HG03342 (cell line): Measurements from ENCODE around the gene FGFR4.

ENCODE experiments used
- ATAC-seq: cut with Tn5 transposase; IDR thresholded peaks from one replicate; pipeline ENCODE4 v1.9.1; 2021; ENCODE audit warnings: mild to moderate bottlenecking, moderate library complexity; ENCODE audit not compliant: unreplicated experiment

Gene FGFR4

DNA sequence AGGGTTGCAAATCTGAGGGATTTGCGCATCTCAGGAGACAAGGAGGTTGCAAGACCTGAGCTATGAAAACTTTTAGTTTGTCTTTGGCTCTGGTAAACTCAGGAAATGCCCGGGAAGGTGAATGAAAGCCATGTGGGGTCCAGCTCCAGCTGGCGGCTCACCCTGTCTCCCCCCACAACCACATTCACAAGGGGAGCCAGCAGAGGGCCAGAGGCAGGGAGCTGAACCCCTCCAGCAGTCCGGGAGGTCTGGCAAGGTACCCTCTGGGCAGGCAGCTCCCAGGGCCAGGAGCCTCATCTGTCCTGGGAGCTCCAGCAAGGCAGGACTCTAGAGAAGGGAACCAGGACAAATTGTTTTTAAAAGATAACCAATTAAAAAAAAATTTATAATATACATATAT, 2.5 kb upstream of the FGFR4 start:
- ATAC-seq: no peak

DNA sequence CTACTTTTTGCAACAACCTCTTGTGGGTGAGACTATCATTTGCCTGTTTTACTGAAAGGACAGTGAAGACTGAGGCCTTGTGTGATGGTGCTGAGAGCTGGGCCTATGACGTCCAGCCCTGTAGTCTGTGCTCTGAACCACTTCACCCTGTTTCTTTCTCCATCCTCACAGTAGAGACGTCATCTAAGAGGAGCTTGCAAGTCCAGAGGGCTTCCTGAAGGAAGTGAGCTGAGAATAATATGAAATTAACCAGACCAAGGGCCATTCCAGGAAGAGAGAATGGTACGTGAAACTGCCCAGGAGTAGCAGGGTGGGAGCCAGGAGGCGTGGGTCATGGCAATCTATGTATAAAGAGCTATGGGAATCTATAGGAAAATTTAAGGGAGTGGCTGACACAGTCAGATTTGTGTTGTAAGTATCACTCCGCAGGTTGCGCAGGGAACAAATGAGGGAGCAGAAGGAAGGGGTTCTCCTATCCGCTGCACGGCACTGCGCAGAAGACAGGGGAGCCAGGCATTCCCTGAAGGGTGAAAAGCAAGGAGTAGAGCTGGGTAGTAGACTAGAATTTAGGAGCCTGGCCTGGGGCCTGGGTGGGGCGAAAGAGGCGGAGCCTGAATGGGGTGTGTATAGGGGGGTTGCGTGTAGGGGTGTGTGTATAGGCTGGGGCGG, 596 bp upstream of the FGFR4 start:
- ATAC-seq: no peak

DNA sequence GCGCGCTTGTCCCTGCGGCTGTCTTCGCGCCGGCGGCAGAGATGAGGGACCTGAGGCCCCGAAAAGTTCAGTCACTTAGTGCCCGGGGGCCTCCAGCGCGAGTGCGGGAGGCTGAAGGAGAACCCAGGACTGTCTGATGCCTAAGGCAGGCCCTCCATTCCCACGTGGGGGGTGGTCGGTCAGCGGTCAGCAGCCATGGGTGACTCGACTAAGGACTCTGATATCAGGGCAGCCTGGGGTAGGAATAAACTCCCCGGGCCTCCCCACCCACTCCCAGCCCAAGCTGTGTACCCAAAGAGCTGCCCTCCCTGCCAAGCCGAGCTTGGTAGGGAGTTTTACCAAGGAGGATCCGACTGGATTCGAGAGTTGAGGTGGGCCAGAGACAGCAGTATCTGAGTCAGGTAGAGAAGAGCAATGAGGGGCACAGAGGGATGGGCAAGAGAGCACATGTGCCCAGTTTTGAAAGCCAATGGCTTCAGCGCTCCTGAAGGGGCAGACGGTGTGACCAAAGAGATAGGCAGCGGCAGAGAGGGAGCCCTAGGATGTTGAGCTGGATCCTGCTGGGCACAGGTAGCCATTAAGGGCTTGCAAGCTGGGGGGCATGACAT, 787 bp downstream of the FGFR4 start:
- no peak for ATAC-seq

DNA sequence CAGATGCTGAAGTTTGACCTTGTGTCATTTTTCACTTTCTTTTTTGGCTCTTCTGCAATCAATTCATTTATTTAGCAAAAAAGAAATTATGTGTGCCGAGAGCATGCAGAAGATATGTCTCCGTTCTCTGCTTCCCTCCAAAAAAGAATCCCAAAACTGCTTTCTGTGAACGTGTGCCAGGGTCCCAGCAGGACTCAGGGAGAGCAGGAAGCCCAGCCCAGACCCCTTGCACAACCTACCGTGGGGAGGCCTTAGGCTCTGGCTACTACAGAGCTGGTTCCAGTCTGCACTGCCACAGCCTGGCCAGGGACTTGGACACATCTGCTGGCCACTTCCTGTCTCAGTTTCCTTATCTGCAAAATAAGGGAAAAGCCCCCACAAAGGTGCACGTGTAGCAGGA, 2.4 kb downstream of the FGFR4 start:
- no peak for ATAC-seq

DNA sequence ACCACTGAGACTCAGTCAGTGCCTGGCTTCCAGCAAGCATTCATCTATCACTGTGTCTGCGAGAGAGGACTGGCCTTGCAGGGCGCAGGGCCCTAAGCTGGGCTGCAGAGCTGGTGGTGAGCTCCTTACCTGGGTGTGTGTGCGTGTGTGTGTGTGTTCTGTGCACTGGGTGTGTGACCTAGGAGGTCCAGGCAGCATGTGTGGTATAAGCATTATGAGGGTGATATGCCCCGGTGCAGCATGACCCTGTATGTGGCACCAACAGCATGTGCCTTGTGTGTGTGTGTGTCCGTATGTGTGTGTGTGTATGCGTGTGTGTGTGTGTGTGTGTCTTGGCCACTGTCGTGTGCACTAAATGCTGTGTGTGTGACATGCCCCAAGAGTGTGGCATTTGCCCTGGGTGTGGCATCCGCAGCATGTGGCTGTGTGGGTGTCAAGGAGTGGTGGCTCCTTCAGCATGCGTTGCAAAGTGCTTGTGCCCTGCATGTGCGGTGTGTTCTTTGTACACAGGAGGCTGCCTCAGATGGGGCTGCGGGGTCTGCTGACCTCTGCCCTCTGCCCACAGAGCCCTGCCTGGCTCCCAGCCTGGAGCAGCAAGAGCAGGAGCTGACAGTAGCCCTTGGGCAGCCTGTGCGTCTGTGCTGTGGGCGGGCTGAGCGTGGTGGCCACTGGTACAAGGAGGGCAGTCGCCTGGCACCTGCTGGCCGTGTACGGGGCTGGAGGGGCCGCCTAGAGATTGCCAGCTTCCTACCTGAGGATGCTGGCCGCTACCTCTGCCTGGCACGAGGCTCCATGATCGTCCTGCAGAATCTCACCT, 3.3 kb downstream of the FGFR4 start:
- ATAC-seq: no peak

DNA sequence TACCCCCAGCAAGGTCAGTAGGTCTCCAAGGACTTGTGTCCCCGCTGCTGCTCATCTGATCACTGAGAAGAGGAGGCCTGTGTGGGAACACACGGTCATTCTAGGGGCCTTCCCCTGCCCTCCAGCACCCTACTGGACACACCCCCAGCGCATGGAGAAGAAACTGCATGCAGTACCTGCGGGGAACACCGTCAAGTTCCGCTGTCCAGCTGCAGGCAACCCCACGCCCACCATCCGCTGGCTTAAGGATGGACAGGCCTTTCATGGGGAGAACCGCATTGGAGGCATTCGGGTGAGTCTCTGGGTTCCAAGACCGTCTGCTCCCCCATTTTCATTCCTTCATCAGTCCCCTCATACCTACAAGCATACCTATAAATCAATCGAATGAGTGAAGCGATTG, 4.1 kb downstream of the FGFR4 start:
- ATAC-seq: no peak

DNA sequence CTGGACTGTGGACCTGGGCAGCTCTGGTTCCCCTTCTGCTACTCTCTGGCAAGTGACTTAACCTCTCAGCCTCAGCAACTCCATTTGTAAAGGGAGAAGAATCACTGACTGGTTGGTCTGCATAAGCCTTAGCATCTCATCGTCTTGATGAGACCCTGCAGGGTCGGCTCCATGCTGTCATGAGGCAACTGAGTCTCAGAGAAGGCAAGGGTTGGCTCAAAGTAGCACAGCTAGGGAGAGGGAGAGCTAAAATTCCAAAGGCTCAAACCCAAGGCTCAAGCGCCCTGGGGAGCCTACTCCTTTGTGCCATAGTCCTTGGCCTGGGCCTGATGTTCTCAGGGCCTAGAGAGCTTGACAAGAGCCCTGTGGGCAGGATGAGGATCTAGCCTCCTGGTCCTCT, 4.5 kb downstream of the FGFR4 start:
- no peak for ATAC-seq

DNA sequence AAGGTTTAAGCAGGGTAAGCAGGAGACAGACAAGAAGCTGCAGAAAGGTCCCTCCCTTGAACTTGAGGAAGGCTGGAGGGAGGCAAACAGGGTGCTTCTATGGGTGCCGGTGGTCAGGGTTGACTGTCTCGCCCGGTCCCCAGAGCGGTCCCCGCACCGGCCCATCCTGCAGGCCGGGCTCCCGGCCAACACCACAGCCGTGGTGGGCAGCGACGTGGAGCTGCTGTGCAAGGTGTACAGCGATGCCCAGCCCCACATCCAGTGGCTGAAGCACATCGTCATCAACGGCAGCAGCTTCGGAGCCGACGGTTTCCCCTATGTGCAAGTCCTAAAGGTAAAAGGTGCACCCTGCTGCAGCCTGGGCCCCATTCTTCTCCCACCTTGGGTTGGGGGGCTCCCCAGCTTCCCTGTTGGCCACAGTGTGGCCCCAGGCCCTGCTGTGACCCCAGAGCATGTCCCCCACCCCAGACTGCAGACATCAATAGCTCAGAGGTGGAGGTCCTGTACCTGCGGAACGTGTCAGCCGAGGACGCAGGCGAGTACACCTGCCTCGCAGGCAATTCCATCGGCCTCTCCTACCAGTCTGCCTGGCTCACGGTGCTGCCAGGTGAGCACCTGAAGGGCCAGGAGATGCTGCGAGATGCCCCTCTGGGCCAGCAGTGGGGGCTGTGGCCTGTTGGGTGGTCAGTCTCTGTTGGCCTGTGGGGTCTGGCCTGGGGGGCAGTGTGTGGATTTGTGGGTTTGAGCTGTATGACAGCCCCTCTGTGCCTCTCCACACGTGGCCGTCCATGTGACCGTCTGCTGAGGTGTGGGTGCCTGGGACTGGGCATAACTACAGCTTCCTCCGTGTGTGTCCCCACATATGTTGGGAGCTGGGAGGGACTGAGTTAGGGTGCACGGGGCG, 5.7 kb downstream of the FGFR4 start:
- no peak for ATAC-seq

DNA sequence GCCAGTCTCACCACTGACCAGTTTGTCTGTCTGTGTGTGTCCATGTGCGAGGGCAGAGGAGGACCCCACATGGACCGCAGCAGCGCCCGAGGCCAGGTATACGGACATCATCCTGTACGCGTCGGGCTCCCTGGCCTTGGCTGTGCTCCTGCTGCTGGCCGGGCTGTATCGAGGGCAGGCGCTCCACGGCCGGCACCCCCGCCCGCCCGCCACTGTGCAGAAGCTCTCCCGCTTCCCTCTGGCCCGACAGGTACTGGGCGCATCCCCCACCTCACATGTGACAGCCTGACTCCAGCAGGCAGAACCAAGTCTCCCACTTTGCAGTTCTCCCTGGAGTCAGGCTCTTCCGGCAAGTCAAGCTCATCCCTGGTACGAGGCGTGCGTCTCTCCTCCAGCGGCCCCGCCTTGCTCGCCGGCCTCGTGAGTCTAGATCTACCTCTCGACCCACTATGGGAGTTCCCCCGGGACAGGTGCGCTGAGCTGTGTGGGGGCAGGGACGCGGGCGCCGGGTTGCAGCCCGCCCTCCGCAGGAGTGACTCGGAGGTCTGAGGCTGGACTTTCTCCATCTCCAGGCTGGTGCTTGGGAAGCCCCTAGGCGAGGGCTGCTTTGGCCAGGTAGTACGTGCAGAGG, 6.5 kb downstream of the FGFR4 start:
- ATAC-seq: no peak

DNA sequence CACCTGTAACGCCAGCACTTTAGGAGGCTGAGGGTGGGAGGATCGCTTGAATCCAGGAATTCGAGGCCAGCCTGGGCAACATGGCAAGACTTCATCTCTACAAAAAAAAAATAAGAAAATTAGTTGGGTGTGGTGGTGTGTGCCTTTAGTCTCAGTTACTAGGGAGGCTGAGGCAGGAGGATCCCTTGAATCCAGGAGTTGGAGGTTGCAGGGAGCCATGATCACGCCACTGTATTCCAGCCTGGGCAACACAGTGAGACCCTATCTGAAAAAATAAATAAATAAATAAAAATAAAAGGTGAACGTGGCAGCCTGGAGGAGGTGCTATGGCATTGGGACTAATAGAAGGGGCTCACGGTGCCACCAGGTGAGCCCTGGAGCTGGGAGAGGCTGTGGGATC, 7.1 kb downstream of the FGFR4 start:
- no peak for ATAC-seq

DNA sequence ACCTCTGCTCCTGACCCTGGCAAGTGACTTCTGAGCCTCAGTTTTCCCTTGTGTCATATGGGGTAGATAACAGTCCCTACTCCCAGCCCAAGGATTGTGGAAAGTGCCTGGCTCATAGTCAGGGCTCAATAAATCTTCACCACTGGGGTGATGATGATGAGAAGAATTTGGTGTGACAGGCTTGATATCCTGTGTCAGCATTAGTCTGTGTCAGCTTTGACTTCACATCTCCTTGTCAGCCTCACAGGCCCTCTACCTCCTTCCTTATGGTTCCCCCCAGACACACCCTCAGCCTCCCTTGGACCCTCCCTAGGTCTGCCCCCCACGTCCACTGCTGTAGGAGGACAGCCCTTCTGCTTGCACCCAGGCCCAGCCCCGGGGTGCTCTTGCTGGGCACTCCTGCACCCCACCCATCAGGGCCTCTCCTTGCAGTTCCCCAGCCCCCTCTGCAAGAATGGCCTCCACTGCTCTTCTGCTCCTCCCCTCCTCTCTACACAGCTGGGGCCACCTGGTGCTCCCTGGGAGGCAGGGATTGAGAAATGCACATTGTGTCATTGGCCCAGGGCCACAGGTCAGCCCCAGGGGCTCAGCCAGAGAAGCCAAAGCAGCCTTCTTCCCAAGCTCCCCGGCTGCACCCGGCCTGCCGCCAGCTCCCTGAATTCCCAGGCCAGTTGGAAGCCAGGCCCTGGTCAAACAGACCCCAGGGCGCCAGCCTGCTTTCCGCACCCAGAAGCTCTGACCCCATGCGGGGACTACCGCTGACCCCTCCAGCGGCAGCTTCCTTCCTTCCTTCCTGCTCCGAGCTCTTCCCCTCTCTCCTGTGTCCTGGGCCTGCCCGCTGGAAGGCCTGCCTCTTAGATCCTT, 7.7 kb downstream of the FGFR4 start:
- no peak for ATAC-seq

DNA sequence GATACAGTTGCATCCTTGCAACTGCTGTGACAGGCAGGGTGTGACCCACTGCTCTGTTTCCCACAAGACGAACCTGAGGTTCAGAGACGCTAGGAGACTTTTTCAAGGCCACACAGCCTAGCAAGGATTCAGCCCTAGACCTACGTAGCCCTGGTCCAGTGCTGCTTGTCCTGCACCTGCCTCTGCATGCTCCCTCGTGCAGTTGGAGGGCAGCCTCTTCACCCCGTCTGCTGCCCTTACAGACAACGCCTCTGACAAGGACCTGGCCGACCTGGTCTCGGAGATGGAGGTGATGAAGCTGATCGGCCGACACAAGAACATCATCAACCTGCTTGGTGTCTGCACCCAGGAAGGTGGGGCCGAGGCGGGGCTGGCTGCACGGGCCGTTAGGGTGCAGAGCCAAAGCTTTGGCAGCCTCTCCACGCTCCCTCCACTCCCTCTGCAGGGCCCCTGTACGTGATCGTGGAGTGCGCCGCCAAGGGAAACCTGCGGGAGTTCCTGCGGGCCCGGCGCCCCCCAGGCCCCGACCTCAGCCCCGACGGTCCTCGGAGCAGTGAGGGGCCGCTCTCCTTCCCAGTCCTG, 8.5 kb downstream of the FGFR4 start:
- ATAC-seq: no peak

DNA sequence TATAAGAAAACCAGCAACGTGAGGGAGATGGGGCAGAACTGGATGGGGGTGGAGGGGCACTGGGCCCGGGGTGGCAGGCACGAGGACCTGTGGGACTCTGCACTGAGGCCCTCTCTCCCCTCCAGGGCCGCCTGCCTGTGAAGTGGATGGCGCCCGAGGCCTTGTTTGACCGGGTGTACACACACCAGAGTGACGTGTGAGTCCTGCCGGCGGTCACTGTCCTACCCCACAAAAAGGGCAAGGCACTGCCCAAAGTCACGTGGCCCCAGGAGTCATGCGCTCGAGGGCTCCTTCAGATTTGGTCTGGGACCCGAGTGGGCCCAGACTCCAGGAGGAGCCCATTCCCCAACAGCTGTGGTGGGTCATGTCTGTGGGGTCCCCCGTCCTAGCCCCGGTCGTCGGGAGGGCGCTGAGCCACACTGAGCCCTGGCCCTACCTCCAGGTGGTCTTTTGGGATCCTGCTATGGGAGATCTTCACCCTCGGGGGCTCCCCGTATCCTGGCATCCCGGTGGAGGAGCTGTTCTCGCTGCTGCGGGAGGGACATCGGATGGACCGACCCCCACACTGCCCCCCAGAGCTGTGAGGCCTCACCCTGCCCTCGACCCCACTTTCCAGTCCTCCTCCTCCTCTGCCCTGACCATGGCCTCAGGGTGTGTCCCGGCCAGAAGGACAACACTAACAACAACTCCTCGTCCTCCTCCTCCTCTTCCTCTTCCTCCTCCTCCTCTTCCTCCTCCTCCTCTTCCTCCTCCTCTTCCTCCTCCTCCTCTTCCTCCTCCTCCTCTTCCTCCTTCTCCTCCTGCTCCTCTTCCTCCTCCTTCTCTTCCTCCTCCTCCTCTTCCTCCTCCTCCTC, 9.7 kb downstream of the FGFR4 start:
- ATAC-seq: no peak

DNA sequence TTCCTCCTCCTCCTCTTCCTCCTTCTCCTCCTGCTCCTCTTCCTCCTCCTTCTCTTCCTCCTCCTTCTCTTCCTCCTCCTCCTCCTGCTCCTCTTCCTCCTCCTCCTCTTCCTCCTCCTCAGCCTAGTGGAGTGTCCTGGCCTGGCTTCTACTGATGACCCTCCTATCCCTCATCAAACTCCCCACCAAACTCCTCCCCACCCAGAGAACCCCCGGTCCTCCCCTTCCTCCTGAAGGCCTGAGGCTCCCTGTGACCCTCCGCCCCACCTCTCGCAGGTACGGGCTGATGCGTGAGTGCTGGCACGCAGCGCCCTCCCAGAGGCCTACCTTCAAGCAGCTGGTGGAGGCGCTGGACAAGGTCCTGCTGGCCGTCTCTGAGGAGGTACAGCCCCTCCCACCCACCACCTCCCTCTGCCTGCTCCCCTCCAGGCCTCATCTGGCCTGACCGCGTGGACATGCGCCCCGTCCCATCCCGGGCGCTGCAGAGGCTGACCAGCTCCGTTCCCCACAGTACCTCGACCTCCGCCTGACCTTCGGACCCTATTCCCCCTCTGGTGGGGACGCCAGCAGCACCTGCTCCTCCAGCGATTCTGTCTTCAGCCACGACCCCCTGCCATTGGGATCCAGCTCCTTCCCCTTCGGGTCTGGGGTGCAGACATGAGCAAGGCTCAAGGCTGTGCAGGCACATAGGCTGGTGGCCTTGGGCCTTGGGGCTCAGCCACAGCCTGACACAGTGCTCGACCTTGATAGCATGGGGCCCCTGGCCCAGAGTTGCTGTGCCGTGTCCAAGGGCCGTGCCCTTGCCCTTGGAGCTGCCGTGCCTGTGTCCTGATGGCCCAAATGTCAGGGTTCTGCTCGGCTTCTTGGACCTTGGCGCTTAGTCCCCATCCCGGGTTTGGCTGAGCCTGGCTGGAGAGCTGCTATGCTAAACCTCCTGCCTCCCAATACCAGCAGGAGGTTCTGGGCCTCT, 10.6 kb downstream of the FGFR4 start:
- ATAC-seq: no peak

DNA sequence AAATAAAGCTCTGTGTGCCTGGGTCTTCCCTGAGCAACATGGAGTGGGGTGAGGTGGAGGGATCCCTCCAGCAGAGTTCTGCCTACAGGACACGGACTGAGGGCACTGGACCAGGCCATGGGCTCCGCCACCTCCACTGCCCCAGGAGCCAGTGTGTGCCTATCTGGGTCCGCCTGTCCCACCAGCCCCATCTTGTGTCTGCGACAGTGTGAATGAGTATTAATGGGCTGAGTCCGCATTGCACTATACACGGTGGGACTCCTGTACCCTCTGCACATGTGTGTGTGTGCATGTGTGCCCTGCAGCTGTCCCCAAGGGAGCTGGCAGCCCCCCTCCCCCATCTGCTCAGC, 11.4 kb downstream of the FGFR4 start:
- no peak for ATAC-seq

DNA sequence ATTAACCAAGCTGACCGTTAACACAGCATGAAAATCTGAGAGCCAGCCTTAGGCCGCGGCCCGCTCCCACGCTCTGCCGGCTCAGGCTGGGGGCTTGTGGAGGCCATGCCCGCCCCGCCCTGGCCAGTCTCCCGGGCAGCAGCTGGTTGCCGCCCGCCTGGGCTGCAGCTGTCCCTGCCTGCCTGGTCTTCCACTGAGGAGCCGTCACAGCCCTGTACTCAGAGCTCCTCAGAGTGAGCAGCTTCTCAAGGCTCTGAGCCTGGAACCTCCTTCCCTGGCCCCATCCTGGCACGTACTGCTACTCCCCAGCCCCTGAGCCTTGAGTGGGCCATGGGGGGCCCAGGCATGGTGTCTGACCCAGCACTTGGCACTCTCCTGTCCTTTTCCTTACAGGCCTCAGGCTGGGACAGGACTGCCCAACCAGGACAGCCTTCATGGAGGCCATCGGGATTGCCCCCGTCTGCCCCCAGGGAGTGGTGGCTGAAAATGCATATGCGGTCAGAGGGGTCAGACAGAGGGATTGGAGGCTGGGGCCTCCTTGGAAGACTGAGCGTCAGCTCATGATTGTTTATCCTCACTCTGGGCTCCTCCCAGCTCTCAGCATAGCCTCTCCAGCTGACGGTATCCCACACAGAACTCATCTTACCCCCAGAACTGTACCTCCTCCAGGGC, 11.9 kb downstream of the FGFR4 start:
- no peak for ATAC-seq
